ENCODE data around the gene RNF8.

RNF8 gene

DNA sequence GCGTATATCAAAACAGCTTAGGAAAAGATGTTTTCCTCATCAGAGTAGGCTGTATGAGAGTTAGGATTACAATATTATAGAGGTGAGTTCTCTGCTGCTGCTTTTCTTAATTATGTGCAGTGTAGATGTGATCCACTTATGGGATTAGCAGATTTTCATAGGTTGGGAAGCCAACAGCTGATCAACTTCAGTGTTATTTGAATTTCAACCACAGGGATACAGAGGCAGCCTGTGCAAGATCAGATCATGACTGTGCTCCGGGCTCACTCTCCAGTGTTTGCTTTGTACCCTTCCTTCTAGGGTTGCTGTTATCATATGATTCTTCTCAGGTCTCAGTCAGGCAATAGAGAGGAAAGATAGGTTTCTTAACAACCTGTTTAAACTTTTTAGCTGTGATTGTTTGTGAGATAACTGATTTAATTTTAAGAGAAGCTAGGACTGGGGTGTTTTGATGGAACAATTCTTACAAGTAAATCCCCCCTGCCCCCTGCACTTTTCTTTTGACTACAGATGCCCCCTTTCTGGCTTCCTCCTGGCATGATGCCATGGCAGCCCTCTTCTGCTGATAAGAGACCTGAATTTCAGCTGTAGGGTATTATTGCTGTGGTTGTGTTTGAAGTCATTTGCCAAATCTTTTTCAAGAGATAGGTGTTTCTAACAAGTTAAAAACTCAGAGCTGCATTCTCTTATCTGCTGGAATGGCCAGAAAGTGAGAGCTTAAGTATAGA lies 8.5 kb downstream of the RNF8 start:
- no peak for DNase-seq

DNA sequence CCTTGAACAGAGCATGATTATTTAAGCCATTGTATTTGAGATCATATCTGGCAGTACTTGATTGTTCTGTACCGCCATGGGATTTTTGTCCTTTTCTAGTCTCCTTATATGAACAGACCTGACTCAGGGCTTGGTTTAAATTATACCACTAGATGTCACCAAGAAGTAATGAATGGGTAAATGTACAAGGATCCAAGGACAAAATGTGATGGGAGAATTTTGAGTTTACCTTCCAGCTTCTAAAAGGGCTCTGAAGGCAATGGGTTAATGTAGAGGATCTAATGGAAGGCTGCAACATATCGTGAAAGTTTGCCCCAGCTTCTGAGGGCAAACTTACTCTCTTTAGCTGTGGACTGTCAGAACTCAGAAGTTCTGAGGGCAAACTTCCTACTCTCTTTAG lies 12.0 kb downstream of the RNF8 start:
- DNase-seq: no peak

DNA sequence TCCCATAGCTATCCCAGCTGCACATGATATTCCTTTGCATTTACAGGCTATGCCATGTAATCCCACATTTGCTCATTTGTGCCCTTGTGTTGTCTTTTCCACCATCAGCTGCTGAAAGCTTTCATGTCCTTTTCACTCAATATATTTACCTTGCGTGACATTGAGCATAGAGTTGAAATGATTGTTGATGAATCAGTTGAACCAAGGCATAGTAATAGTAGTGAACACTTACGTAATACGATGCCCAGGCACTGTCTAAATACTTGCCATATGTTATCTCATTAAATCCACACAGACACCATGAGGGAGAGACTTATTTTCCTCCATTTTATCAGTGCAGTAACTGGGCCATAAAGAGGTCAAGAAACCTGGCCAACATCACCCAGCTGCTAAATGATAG lies 13.1 kb downstream of the RNF8 start:
- DNase-seq: no peak

DNA sequence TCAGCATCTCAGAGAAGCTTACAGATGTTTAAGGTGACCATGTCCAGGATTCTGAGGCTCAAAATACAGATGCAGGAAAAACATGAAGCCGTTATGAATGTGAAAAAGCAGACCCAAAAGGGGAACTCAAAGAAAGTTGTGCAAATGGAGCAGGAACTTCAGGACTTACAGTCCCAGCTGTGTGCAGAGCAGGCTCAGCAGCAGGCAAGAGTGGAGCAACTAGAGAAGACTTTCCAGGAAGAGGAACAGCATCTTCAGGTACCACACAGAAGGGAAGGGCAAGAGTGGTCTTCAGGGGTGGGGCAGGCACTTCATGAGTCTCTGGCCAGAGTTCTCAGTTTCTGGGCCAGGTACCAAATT lies 15.2 kb downstream of the RNF8 start:
- DNase-seq: no peak

DNA sequence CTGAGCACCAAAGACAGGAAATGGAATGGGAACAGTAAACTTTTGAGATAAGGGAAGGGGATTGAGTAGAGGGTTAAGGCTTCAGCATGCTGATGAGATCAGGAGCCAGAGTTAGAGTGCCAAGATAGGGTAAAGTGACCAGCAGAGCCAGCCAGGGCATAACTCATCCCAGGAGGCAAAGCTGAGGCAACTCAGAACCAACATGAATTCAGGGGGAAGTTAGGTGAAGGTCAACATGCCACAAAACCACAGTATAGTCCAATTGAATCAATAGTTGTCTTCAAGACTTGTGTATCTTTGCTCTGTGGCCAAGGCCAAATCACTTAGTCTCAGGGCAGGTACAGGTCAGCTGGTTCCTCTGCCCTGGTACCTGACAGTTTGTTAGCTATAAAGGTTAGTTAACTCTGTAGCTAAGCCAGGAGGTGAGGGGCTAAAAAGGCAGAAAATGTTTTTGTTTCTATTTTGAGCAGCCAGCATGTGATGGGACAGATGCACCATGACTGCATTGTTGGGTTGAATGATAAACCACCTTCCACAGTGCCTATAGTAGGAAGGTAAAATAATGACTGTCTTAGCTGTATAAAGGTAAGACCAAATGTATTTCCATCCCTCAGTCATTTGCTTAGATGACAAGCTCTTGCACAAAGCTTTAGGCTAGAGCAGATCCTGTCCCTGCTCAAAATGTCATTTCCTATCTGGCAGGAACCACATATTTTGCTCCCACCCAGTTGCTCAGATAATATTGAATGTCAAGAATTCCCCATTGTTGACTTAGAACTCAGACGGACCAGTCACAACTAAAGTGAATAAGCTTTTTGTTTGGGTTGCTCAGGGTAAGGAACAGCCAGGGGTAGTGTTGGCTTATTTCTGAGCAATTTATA lies 15.8 kb downstream of the RNF8 start:
- DNase-seq: no peak

DNA sequence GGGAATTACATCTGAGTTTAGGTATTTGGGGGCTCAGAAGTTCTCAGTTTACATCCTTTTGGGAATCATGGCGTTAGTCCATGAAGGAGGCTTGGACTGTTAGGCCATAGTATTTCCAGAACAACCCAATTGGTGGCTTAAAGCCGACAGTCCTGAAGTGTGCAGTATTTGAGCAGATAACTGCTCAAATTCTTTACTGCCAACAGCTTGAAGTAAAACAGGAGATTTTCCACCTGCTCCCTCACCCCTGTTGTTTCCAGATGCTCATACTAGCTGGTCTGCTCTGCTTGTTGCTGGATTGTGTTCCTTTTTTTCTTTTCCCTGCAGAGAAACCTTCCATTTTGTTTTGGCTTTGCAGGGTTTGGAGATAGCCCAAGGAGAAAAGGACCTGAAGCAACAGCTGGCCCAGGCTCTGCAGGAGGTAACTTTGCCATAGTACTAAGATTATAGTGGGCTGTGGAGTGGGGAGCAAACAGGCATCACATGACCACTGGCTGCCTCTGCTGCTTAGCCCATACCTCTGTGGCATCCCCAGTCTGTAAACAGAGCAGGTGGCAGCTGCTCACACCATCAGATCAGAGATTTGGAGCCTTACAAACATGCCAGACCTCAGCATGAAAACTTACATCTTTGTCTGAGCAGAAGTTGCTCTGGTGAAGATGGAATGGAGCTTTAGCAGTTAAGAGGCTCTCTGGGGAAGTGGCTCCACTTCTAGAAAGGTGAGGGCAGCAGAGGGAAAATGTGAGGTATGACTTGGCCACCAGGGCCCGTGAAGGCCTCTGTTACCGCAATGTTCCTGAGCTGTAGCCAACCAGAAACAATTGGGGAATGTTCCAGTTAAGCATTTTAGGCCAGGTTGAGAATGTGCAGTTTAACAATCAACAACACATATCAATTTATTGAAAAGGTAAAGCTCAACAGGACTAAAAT lies 17.6 kb downstream of the RNF8 start:
- no peak for DNase-seq

DNA sequence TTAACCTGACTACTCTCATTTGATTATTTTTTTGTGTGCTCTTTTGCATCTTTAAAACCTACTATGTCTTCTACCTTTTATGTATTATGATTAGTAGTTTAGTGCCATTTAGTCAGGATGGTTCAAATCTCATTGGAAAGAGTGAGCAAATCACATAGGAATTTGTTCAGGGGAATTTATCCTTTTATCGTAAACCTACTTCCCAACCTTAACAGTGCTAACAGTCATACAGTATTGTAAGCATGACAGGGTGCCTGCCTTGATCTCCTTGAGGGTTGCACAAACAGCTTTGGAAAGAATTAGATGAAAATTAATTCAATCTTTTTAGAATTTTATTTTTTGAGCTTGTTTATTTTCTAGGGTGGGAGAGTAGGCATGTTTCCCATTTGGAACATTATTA lies 18.3 kb downstream of the RNF8 start:
- DNase-seq: no peak

DNA sequence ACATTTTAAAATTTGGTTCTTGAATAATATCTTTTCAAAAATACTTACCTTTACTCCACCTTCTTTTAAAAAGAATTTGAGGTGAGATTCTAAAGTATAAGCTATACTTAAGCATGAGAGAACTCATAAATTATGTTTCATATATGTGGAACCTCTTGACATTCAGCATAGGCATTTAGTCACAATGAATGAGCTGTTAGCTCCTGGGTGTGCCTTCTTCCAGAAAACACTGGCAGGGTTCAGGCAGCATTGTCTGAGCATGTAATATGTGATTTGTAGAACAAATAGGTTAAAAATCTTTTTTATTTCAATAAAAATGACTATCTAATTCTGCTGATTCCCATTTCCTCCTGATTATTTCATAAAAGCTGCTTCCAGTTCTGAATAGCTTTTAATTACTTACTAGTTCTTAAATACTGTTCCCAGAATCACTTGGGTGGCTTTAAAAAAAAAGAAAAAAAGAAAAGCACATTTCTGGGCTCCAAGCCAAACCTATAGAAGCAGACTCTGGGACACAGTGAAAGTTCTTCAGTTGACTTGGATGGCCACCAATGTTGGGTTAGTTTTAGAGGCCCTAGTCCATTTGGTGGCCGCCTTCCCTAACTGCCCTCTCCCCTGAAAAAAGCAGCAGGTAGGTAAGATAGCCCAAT lies 20.2 kb downstream of the RNF8 start:
- DNase-seq: no peak

DNA sequence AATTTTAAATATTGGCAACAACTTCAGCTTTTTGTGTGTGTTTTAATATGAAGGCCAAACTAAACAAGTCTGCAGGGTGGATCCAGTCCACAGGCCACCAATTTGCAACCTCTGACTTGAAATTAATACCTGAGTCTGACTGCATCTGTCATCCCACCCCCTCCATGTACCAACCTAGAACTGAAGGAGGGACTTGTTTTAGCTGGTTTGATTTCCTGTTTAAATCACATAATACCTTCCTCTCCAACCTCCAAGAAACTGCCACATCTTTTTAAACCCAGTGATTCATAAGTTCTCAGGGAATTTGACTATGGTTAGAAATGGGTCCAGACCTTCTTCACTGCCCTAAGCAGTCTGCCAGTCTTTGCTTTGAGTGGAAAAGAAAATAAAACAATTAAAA lies 21.6 kb downstream of the RNF8 start:
- no peak for DNase-seq

DNA sequence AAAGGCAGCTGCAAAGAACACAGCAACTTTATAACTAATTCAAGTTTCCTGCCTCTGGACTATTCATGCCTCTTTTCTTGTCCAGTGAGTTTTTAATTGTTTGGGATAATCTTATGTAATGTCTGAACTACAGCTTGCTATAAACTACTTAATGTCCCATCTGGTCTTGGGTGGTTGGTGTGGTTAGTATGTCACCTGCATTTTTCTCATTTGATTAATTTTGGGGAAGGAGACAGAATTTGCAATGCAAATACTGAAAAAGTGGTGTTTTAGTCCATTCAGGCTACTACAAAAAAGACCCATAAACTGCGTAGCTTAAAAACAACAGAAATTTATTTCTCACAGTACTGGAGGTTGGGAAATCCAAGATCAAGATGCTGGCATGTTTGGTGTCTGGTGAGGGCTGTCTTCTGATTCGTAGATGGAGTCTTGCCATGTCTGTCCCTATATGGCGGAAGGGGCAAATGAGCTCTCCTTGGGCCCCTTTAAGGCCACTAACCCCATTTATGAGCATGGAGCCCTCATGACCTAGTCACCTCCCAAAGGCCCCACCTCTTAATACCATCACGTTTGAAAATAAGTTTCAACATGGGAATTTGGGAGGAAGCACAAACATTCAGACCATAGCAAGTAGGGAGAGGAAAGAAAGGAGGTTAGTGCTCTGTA lies 22.4 kb downstream of the RNF8 start:
- no peak for DNase-seq

DNA sequence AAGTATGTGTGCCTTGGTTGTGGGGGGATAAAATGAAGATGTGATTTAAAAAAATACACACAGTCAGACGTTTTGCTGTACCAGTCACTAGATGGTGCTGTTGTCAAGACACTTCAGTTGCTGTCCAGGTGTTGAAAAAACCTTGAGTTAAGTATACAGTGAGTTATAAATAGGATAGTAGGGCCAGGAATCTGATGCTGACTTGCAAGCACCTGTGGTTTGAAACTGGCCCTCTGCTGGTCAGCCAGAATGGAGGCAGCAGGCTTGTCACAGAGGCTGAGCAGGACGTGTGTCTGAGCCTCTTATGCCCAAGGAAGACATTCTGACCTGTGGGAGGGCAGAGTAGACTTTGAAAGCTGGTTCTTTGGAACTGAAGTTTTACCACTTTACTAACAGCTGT lies 27.8 kb downstream of the RNF8 start:
- no peak for DNase-seq

DNA sequence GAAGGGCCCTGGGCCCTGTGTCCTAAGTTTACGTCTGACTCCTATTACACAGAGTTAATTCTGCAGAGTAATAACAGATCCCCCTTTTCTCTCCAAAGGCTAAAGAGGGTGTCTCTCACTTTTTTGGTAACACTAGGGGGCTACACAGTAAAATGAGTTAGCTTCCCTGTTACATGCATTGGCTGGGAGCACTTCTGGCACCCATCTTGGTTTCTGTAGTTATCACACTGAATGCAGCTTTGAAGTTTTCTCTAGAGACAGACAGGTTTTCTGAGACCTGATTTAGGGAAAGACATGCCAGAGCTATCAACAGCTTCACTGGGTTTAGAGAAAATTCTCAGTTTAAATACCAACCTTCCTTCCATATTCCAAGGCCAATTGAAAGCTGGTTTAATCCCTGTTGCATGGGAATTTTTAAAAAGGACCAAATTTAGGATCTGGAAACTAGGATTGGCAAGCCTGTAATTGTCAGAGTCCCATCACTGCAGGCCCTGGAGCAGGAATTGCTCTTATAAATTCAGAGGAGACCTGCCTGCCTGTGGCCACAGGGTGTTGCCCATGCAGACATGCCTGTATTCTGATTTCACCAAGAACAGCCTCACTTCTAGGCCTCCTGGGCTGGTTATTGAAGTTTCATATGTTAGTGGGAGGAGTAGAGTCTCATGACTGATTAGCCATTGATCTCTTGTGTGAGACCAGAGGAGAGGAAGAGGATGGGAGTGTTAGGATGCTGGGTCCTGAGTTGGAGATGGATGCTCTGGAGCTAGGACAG lies 29.4 kb downstream of the RNF8 start:
- DNase-seq: no peak

DNA sequence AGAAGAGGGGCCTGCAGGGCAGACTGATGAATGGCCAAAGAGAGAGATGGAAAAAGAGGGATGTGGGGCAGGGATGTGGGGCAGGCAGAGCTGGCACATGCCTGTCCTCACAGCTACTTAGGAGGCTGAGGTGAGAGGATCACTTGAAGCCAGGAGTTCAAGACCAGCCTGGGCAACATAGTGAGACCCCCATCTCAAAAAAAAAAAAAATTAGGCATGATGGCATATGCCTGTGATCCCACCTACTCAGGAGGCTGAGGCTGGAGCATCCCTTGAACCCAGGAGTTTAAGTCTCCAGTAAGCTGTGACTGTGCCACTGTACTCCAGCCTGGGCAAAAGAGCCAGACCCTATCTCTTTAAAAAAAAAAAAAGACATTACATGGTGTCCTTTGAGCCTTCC lies 34.8 kb downstream of the RNF8 start:
- DNase-seq: no peak

DNA sequence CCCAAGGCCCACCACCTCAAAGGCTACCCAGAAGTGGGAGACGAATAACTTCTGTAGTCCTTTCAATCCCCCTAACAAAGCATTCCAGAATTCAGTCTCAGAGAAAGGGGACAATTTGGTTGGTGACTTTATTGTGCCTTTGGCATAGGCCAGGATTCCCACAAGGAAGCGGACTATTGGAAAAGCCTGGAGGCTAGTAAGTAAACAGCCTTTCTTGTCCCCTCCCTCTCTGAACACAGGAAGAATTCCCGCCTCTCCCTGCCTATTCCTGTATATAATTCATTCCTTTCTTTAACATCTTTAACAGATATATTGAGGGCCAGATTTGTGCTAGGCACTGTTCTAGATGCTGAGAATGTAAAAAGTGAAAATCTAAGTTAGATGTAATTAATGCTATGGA lies 36.1 kb downstream of the RNF8 start:
- DNase-seq: no peak

DNA sequence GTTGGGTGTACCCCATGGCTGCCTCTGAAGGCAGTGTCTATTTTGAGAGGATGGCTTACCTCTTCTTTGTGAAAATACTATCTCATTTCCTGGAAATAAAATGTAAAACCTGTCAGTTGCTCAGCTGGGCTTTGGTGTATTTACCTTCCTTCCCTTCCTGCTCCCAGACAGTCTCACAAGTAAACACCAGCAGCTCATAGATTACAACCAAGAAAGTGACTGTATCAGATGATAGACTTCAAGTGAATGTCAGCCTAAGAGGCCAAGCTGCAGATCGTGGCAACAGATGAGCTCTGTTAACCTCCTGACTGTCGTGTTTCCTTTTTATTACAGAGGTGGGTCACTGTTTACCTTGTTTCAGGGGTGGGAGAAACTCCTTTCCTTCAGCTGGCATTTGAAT lies 37.3 kb downstream of the RNF8 start:
- no peak for DNase-seq

DNA sequence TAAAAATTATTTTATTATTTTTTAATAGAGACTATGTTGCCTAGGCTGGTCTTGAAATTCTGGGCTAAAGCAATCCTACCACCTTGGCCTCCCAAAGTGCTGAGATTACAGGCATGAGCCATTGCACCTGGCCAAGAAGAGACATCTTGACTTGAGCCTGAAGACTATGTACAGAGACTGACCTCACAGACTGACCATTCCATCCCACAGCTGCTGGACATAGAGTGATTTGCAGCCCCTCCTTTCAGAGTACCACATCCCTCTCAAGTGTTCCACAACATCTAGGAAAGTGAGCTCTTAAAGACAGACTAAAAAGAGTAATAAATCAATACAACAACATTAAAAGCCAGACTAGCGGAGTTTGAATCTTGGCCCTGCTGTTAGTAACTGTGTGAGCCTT lies 39.0 kb downstream of the RNF8 start:
- DNase-seq: no peak

DNA sequence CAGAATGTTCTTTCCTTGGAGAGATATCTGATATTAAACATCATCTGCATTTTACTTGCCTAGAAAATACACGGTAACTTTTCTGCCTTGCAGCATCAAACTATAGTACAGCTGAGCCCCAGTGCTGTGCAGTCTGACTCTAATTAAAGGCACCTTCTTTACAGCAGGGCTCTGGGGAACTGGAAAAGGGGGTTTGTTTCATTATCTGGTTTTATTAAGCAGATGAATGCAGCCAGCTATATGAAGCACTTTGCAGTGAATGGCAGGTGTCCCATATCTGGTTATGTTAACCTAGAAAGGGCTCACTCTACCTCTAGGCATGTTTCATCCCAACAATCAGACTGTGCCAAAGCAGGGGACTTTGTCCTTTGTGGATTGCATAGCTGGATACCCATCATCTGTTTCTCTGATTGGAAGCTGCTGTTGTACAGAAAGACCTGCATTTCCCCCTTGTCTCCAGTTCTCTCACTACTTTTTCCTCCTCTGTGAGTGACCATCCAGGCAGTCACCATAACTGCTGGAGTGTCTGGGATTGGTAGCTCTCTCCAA lies 39.7 kb downstream of the RNF8 start:
- DNase-seq: no peak

DNA sequence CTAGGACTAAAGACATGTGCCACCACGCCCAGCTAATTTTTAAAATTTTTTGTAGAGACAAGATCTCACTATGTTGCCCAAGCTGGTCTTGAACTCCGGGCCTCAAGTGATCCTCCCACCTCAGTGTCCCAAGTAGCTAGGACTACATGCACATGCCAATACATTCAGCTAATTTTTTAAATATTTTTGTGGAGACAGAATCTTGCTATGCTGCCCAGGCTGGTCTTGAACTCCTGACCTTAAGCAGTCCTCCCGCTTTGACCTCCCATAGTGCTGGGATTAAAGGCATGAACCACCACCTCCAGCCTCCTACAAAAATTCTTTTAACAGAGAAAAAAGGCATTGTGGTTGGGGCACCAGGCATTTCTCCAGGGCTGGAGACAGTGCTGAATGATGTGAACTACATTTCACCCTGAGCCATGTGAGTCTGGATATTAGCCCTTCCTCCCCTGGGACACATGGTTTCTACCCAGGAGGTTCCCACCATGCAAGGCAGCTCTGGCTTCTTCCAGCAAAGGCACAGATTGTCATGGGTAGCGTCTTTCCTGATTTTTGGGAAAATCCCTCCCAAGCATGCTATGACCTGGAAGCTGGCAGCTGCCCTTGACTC lies 42.9 kb downstream of the RNF8 start:
- no peak for DNase-seq

DNA sequence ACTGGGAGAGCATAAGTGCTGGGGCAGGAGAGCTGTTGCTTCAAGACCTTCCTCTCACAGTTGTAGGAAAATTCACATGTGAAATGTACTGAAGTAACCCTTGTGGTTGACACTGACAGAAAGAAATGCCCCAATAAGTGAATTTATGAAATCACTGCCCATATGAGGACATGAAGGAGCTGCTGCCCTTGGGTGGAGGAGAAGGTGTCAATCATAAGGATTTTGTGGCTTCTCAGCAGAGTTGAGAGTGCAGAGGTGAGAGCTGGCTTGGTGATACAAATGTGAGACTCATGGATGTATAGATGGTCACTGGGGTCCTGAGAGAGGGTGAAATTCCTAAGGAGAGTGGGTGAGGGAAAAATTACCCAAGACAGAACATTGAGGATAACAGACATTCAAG lies 45.3 kb downstream of the RNF8 start:
- no peak for DNase-seq

DNA sequence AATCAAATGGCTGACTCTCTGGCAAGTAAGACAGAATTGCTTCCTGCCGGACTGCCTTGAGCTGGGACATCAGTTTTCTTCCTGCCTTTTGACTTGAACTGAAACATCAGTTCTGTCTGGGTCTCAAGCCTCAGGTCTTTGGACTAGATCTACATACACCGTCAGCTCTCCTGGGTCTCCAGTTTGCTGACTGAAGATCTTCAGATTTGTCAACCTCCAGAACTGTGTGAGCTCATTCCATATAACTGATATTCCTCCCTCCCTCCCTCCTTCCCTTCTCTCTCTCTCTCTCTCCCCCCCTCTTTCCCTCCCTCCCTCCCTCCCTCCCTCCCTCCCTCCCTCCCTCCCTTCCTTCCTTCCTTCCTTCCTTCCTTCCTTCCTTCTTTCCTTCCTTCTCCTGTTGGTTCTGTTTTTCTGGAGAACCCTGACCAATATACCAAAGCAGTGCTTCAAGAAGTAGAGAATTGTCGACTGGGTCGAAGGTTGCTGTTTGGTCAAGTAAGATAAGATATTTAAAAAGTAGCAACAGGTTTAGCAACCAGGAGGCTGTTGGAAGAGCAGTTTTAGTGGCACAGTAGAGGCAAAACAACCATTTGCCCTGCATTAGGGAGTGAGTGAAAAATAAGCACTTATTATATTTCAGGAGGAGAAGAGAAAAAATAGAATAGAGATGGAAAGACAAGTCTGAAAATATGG lies 46.2 kb downstream of the RNF8 start:
- DNase-seq: no peak
